Measurements from ENCODE around the gene HSDL2.

HSDL2 gene

GRCh38 chr9:112341730-112342129, 38.2 kb upstream of the HSDL2 start:
- H3K27ac ChIP-seq (ENCODE audit: low read length), result no peak overlapping the region

DNA sequence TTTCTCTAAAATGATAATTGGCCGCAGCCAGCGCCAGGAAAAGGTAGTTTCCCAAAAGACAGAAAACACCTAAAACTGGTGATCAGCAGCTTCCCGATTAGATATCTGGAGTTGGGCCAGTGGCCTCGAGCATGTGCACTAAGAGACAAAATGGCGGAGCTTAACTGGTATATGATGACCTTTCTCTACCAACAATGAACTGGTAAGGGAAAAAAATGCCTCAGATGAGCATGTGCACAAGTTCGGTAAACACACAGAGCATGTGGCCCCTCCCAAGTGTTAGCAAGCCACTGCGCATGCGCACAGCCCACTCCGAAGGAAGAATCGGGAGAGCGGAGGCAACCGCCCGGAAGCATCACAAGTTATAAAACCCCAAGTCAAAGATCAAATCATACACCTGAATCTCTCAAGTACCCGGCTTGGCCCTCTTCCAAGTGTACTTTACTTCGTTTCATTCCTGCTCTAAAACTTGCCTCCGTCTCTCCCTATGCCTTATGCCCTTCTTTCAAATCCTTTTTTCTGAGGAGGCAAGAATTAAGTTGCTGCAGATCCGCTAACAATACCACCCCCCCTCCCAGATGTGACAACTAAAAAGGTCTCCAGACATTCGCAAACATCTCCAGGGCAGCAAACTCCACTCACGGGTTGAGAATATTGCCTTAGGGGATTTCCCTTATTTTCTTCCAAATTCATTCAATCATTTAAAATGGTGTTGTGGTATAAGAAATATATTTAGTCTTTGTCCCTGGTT, 31.5 kb upstream of the HSDL2 start:
- H3K27ac ChIP-seq (ENCODE audit: low read length), result no peak overlapping the region
- peak overlapping the region; percentile 73 to 85 for H3K4me3 ChIP-seq (ENCODE audit: low read length in 2 of 2)
- no peaks in the 10 kb centered on the region for H3K27me3 ChIP-seq (ENCODE audit: control insufficient read depth in 1 of 2, insufficient read depth in 2 of 2, low read length in 2 of 2)
- H3K9ac ChIP-seq (ENCODE audit: low read length in 2 of 2), result peak overlapping the region; percentile 14 to 48
- H3K4me1 ChIP-seq (ENCODE audit: control insufficient read depth, insufficient read depth, low read length), result peaks cover 2% of the 10 kb centered on the region
- no peaks in the 10 kb centered on the region for H3K36me3 ChIP-seq (ENCODE audit: control insufficient read depth in 2 of 2, insufficient read depth in 2 of 2, low read length in 2 of 2)
- H3K9me3 ChIP-seq (ENCODE audit: control insufficient read depth in 2 of 2, low read length in 2 of 2), result no peaks in the 10 kb centered on the region

More at GRCh38 chr9:112341730-112342129, 38.2 kb upstream of the HSDL2 start:
- no peaks in the 10 kb centered on the region for H3K4me1 ChIP-seq (ENCODE audit: control insufficient read depth, insufficient read depth, low read length)
- H3K27me3 ChIP-seq (ENCODE audit: control insufficient read depth in 1 of 2, insufficient read depth in 2 of 2, low read length in 2 of 2), result no peaks in the 10 kb centered on the region
- H3K4me3 ChIP-seq (ENCODE audit: low read length in 2 of 2), result no peak overlapping the region
- H3K36me3 ChIP-seq (ENCODE audit: control insufficient read depth in 2 of 2, insufficient read depth in 2 of 2, low read length in 2 of 2), result no peaks in the 10 kb centered on the region
- no peaks in the 10 kb centered on the region for H3K9me3 ChIP-seq (ENCODE audit: control insufficient read depth in 2 of 2, low read length in 2 of 2)
- no peak overlapping the region for H3K9ac ChIP-seq (ENCODE audit: low read length in 2 of 2)

DNA sequence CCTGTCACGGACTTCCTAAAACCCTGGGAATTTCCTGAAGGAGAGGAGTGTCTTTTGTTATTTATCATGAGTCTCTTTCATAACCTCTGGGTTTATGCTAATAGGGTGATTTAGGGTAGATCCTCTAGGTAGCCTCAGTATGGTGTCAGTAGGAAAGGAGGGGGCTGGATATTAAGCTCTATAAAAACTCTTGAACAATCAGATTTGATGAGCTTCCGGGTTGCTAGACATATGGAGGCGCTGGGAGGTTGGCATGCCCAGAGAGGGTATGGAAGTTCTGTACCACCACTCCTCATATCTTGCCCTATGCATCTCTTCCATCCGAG, 30.9 kb upstream of the HSDL2 start:
- Histone ChIP-seq H3K9ac (ENCODE audit: low read length in 2 of 2) (peak overlapping the region in 1 of 2 donors; percentile 48), H3K27me3 (ENCODE audit: control insufficient read depth in 1 of 2, insufficient read depth in 2 of 2, low read length in 2 of 2) (no peaks in the 10 kb centered on the region), H3K4me3 (ENCODE audit: low read length in 2 of 2) (peak overlapping the region; percentile 73 to 85), H3K4me1 (ENCODE audit: control insufficient read depth, insufficient read depth, low read length) (peaks cover 2% of the 10 kb centered on the region), H3K27ac (ENCODE audit: low read length) (no peak overlapping the region), H3K9me3 (ENCODE audit: control insufficient read depth in 2 of 2, low read length in 2 of 2) (no peaks in the 10 kb centered on the region), H3K36me3 (ENCODE audit: control insufficient read depth in 2 of 2, insufficient read depth in 2 of 2, low read length in 2 of 2) (no peaks in the 10 kb centered on the region)

DNA sequence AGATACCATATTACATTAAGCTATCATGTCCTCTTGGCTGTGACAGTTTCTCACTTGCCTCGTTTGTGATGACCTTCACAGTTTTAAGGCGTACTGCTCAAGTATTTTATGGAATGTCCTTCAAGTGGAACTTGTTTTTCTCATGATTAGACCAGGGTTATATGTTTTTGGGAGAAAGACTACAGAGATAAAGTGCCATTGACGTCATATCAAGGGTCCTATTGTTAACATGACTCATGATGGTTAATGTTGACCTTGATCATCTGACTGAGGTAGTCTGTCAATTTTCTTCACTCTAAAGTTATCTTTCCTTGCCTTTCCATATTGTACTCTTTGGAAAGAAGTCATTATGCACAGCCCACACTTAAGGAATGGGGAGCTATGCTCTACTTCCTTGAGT, 28.7 kb upstream of the HSDL2 start:
- H3K9me3 ChIP-seq (ENCODE audit: control insufficient read depth in 2 of 2, low read length in 2 of 2), result no peaks in the 10 kb centered on the region

DNA sequence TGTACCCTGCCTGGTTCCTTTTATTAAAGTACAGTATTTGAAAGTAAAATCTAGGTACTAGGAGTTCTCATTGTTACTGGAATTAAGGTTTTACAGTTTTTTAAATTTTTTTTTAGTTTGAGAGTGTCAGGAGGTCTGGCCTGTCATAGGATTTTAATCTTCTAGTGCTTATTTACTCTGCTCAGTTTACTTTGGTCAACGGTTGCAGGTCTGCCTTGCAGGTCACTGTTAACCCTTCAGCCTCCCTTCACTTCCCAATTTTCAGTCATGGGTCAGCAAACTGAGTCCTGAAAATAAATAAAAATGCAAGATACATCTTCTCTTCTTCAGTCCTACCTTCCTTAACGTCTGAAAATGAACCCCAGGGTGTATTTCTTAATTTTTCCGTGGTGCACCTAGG, 27.7 kb upstream of the HSDL2 start:
- no peak overlapping the region for H3K4me3 ChIP-seq (ENCODE audit: low read length in 2 of 2)
- peaks cover 2% of the 10 kb centered on the region for H3K4me1 ChIP-seq (ENCODE audit: control insufficient read depth, insufficient read depth, low read length)
- no peaks in the 10 kb centered on the region for H3K36me3 ChIP-seq (ENCODE audit: control insufficient read depth in 2 of 2, insufficient read depth in 2 of 2, low read length in 2 of 2)
- H3K27me3 ChIP-seq (ENCODE audit: control insufficient read depth in 1 of 2, insufficient read depth in 2 of 2, low read length in 2 of 2), result no peaks in the 10 kb centered on the region
- H3K27ac ChIP-seq (ENCODE audit: low read length), result no peak overlapping the region
- no peak overlapping the region for H3K9ac ChIP-seq (ENCODE audit: low read length in 2 of 2)
- no peaks in the 10 kb centered on the region for H3K9me3 ChIP-seq (ENCODE audit: control insufficient read depth in 2 of 2, low read length in 2 of 2)

More for the DNA sequence above, 28.7 kb upstream of the HSDL2 start:
- Histone ChIP-seq H3K27me3 (ENCODE audit: control insufficient read depth in 1 of 2, insufficient read depth in 2 of 2, low read length in 2 of 2) (no peaks in the 10 kb centered on the region), H3K36me3 (ENCODE audit: control insufficient read depth in 2 of 2, insufficient read depth in 2 of 2, low read length in 2 of 2) (no peaks in the 10 kb centered on the region), H3K9ac (ENCODE audit: low read length in 2 of 2) (no peak overlapping the region), H3K4me3 (ENCODE audit: low read length in 2 of 2) (no peak overlapping the region), H3K27ac (ENCODE audit: low read length) (no peak overlapping the region), H3K4me1 (ENCODE audit: control insufficient read depth, insufficient read depth, low read length) (peaks cover 2% of the 10 kb centered on the region)

DNA sequence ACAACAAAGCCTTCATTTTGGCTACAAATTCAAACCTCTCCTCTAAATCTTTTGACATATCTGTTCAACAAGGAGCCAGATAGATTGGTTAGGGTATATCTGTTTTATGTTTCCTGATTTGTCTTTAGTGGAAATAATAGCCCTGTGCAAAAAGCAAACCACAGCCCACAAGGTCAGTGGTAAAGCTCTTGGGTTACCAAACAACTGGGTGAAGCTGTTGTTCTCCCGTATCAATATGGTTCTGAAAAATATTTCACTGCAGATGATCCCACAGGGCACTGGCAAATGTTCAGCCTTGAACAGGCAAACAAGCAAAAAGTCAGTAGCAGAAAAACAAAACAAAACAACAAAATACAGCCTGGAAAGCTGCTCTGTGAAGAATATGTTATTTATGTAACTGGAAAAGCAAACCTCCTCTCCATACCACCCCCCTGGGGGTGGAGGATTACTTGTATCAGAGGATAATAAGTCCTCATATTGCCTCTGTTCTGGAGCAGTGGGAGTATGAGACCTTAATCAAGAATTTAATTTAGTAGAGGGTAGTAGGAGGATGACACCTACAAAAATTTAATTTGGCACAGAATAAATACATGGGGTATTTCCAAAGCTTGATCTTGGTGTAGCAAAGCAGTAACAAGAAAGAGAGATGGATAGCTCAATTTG, 25.7 kb upstream of the HSDL2 start:
- Histone ChIP-seq H3K4me1 (ENCODE audit: control insufficient read depth, insufficient read depth, low read length) (no peaks in the 10 kb centered on the region), H3K9ac (ENCODE audit: low read length in 2 of 2) (no peak overlapping the region), H3K36me3 (ENCODE audit: control insufficient read depth in 2 of 2, insufficient read depth in 2 of 2, low read length in 2 of 2) (no peaks in the 10 kb centered on the region), H3K9me3 (ENCODE audit: control insufficient read depth in 2 of 2, low read length in 2 of 2) (no peaks in the 10 kb centered on the region), H3K4me3 (ENCODE audit: low read length in 2 of 2) (no peak overlapping the region), H3K27ac (ENCODE audit: low read length) (no peak overlapping the region), H3K27me3 (ENCODE audit: control insufficient read depth in 1 of 2, insufficient read depth in 2 of 2, low read length in 2 of 2) (no peaks in the 10 kb centered on the region)

GRCh38 chr9:112355427-112355897, 24.4 kb upstream of the HSDL2 start:
- no peak overlapping the region for H3K27ac ChIP-seq (ENCODE audit: low read length)
- no peak overlapping the region for H3K4me3 ChIP-seq (ENCODE audit: low read length in 2 of 2)
- H3K36me3 ChIP-seq (ENCODE audit: control insufficient read depth in 2 of 2, insufficient read depth in 2 of 2, low read length in 2 of 2), result no peaks in the 10 kb centered on the region
- no peaks in the 10 kb centered on the region for H3K9me3 ChIP-seq (ENCODE audit: control insufficient read depth in 2 of 2, low read length in 2 of 2)
- no peaks in the 10 kb centered on the region for H3K27me3 ChIP-seq (ENCODE audit: control insufficient read depth in 1 of 2, insufficient read depth in 2 of 2, low read length in 2 of 2)
- no peaks in the 10 kb centered on the region for H3K4me1 ChIP-seq (ENCODE audit: control insufficient read depth, insufficient read depth, low read length)
- no peak overlapping the region for H3K9ac ChIP-seq (ENCODE audit: low read length in 2 of 2)

GRCh38 chr9:112360047-112360804, 19.7 kb upstream of the HSDL2 start:
- H3K27me3 ChIP-seq (ENCODE audit: control insufficient read depth in 1 of 2, insufficient read depth in 2 of 2, low read length in 2 of 2), result no peaks in the 10 kb centered on the region
- no peak overlapping the region for H3K27ac ChIP-seq (ENCODE audit: low read length)
- H3K4me3 ChIP-seq (ENCODE audit: low read length in 2 of 2), result no peak overlapping the region
- no peaks in the 10 kb centered on the region for H3K9me3 ChIP-seq (ENCODE audit: control insufficient read depth in 2 of 2, low read length in 2 of 2)
- H3K4me1 ChIP-seq (ENCODE audit: control insufficient read depth, insufficient read depth, low read length), result no peaks in the 10 kb centered on the region
- no peaks in the 10 kb centered on the region for H3K36me3 ChIP-seq (ENCODE audit: control insufficient read depth in 2 of 2, insufficient read depth in 2 of 2, low read length in 2 of 2)
- no peak overlapping the region for H3K9ac ChIP-seq (ENCODE audit: low read length in 2 of 2)

DNA sequence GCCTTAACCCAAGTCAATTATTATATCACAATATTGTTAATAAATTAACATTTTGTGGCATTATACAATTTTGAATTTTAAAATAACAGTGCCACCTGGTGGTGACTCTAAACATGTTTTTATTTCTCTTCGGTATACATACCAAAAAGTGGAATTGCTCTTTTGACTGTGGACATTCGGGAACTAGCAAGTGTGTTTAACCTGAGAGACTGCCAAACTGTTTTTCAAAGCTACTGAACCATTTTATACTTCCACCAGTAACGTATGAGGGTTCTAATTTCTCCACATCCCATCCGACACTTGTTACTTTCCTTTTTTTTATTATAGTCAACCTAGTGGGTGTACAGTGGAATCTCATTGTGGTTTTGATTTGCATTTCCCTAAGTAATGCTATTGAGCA, 18.3 kb upstream of the HSDL2 start:
- Histone ChIP-seq H3K27ac (ENCODE audit: low read length) (no peak overlapping the region), H3K4me3 (ENCODE audit: low read length in 2 of 2) (no peak overlapping the region), H3K4me1 (ENCODE audit: control insufficient read depth, insufficient read depth, low read length) (no peaks in the 10 kb centered on the region), H3K9me3 (ENCODE audit: control insufficient read depth in 2 of 2, low read length in 2 of 2) (no peaks in the 10 kb centered on the region), H3K9ac (ENCODE audit: low read length in 2 of 2) (no peak overlapping the region), H3K36me3 (ENCODE audit: control insufficient read depth in 2 of 2, insufficient read depth in 2 of 2, low read length in 2 of 2) (no peaks in the 10 kb centered on the region), H3K27me3 (ENCODE audit: control insufficient read depth in 1 of 2, insufficient read depth in 2 of 2, low read length in 2 of 2) (no peaks in the 10 kb centered on the region)

GRCh38 chr9:112364761-112365160, 15.1 kb upstream of the HSDL2 start:
- no peaks in the 10 kb centered on the region for H3K36me3 ChIP-seq (ENCODE audit: control insufficient read depth in 2 of 2, insufficient read depth in 2 of 2, low read length in 2 of 2)
- no peak overlapping the region for H3K9ac ChIP-seq (ENCODE audit: low read length in 2 of 2)
- H3K9me3 ChIP-seq (ENCODE audit: control insufficient read depth in 2 of 2, low read length in 2 of 2), result no peaks in the 10 kb centered on the region
- no peak overlapping the region for H3K4me3 ChIP-seq (ENCODE audit: low read length in 2 of 2)
- H3K4me1 ChIP-seq (ENCODE audit: control insufficient read depth, insufficient read depth, low read length), result no peaks in the 10 kb centered on the region
- H3K27ac ChIP-seq (ENCODE audit: low read length), result no peak overlapping the region
- H3K27me3 ChIP-seq (ENCODE audit: control insufficient read depth in 1 of 2, insufficient read depth in 2 of 2, low read length in 2 of 2), result no peaks in the 10 kb centered on the region

All from stomach smooth muscle (tissue), 2 donors.